Muscle layer of duodenum (tissue), 2 donors: ENCODE data around the gene SPIRE1.

ENCODE experiments used
- H3K27ac ChIP-seq: one replicate; pipeline ENCODE4 v1.7.0; 2013; ENCODE audit warnings: mild to moderate bottlenecking, low read length
- H3K27me3 ChIP-seq: one replicate; pipeline ENCODE4 v1.7.0; 2013; ENCODE audit warnings: low read depth, mild to moderate bottlenecking, control low read depth, low read length
- H3K36me3 ChIP-seq, 2 donors: one replicate each; pipeline ENCODE4 v1.7.0; 2013; ENCODE audit warnings: low read length in 2 of 2, control low read depth in 1 of 2, mild to moderate bottlenecking in 1 of 2; ENCODE audit not compliant: insufficient read depth in 2 of 2, control insufficient read depth in 1 of 2
- H3K4me1 ChIP-seq, 2 donors: one replicate each; pipeline ENCODE4 v1.7.0; 2013; ENCODE audit warnings: low read length in 2 of 2, mild to moderate bottlenecking in 2 of 2, control low read depth in 1 of 2, moderate library complexity in 1 of 2; ENCODE audit not compliant: insufficient read depth in 2 of 2, control insufficient read depth in 1 of 2
- H3K4me3 ChIP-seq, 2 donors: one replicate each; pipeline ENCODE4 v1.7.0; 2013; ENCODE audit warnings: low read length in 2 of 2, low read depth in 1 of 2, mild to moderate bottlenecking in 1 of 2
- H3K9me3 ChIP-seq, 2 donors: one replicate each; pipeline ENCODE4 v1.7.0; 2013; ENCODE audit warnings: low read length in 2 of 2, control low read depth in 1 of 2, mild to moderate bottlenecking in 1 of 2; ENCODE audit not compliant: control insufficient read depth in 1 of 2
- donor health status: healthy.

Gene SPIRE1

DNA sequence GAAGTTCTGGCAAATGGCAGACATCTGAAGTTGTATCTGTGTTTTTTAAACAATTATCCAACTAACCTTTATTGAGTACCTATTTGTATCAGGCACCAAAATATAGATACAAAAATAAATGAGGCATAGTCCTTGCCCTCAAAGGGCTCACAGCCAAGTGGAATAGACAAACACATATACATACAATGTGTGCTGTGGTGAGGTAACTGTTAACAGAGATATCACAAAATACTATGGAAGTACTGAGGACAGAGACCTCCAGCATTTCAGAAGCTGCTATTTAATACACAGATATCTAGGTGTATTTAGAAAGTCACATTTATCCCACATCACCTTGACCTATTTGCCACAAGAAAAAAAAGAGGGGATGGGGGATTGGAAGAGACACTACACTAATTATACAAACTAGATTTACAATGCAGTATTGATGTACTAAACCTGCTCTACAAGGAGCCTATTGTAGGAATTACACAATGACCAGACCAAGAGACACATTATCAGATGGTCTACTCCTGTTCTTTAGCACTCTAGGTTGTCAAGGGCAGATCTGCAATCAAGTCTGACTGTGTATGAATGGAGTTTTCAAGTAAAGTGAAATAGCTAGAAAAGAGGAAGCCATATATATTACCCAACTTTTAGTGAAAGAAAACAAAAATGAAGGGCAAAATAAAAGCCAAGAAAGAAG is 62.2 kb downstream of the SPIRE1 start:
- Histone ChIP-seq H3K27me3 (no peaks in the 10 kb centered on the region), H3K36me3 (no peaks in the 10 kb centered on the region), H3K27ac (no peak overlapping the region), H3K4me1 (no peaks in the 10 kb centered on the region), H3K9me3 (no peaks in the 10 kb centered on the region), H3K4me3 (no peak overlapping the region)

DNA sequence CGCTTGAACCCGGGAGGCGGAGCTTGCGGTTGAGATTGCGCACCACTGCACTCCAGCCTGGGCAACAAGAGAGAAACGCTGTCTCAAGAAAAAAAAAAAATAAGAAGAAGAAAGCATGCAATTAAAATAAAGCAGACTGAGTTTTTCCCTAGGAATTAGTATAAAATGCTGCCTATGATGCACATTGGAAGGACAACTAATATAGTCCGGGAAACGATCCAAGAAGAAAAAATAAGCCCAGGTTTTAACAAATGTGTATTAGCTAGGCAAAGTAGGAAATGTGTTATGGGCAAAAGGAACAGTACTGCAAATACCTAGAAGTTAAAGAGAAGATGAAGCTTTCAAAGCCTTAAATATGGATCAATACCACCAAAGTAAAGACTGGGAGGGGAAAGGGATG is 64.0 kb downstream of the SPIRE1 start:
- Histone ChIP-seq H3K27ac (no peak overlapping the region), H3K9me3 (no peaks in the 10 kb centered on the region), H3K27me3 (no peaks in the 10 kb centered on the region), H3K4me1 (no peaks in the 10 kb centered on the region), H3K4me3 (no peak overlapping the region), H3K36me3 (no peaks in the 10 kb centered on the region)

DNA sequence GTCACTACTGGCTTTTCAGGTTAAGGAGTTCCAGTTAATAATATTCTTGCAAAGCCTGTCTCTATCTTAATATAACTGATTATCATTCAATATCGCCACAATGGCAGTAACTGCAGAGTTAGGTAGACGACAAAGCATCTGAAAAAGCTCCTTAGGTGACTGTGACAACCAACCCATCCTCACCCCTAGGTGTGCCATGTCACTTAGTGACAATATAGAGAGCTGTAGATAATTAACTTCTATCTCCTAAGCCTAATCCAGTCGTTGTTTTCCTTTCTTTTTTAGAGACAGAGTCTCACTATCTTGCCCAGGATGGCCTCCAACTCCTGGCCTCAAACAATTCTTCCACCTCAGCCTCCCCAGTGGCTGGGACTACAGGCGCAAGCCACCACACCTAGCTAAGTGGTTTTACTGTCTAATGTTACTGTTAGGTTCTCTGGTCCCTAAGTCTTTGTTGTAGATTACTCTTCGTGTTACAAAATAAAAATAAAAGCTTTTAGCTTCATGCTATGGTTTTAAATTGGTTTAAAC is 65.2 kb downstream of the SPIRE1 start:
- Histone ChIP-seq H3K4me3 (no peak overlapping the region), H3K27me3 (no peaks in the 10 kb centered on the region), H3K36me3 (no peaks in the 10 kb centered on the region), H3K9me3 (no peaks in the 10 kb centered on the region), H3K27ac (no peak overlapping the region), H3K4me1 (no peaks in the 10 kb centered on the region)

DNA sequence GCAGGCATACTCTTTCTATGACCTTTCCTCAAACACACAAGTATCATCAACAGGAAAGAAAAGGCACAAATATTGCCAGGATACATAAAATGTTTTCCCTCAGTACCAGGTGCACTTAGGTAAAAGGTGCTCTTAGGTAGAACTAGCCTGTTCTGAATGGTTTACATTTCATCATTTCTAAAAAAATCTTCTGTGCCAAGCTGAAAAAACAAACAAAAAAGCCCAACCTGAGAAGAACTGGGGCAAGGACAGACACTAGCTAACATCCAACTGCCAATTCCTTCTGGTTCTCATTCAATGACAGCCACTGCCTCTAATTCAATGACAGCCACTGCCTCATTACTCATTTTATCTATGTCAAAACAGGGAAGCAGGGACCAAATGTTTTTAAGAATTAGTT is 68.5 kb downstream of the SPIRE1 start:
- Histone ChIP-seq H3K4me3 (no peak overlapping the region), H3K9me3 (no peaks in the 10 kb centered on the region), H3K4me1 (no peaks in the 10 kb centered on the region), H3K36me3 (no peaks in the 10 kb centered on the region), H3K27ac (no peak overlapping the region), H3K27me3 (no peaks in the 10 kb centered on the region)

DNA sequence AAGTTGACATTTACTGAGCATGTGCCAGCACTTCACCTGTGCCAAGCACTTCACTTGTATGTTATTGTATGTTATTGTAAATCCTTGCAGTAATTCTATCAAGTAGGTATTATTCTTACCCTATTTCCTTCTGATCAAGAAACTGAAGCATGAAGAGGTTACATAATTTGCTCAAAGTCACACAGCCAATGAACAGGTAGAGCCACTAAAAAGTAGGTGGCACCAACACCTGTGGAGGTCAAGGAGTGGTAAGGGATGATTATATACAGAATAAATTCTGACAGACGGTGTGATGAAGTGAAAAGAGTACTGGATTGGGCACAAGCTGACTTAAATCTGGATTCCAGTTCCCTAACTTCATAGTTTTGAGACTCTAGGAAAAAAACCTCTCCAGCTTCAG is 71.0 kb downstream of the SPIRE1 start:
- Histone ChIP-seq H3K4me1 (no peaks in the 10 kb centered on the region), H3K27ac (no peak overlapping the region), H3K4me3 (no peak overlapping the region), H3K27me3 (no peaks in the 10 kb centered on the region), H3K9me3 (no peaks in the 10 kb centered on the region), H3K36me3 (no peaks in the 10 kb centered on the region)

DNA sequence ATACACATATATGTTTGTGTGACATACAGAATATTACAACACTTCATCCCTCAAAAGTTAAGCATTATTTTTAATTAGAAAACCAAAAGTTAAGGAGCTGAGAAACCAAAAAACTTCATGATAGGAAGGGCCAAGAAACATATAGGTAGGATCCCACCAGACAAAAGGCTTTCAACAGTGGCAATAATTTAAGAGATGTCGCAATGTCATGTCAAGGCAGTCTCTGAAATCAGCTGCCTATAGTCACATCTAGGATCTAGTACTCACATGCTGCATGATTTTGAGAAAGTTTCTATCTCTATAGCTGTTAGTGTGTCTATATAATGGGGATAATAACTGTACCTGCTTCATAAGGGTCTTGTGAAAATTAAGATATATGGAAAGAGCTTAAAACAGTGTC is 72.7 kb downstream of the SPIRE1 start:
- Histone ChIP-seq H3K27me3 (no peaks in the 10 kb centered on the region), H3K36me3 (no peaks in the 10 kb centered on the region), H3K9me3 (no peaks in the 10 kb centered on the region), H3K27ac (no peak overlapping the region), H3K4me3 (no peak overlapping the region), H3K4me1 (no peaks in the 10 kb centered on the region)

DNA sequence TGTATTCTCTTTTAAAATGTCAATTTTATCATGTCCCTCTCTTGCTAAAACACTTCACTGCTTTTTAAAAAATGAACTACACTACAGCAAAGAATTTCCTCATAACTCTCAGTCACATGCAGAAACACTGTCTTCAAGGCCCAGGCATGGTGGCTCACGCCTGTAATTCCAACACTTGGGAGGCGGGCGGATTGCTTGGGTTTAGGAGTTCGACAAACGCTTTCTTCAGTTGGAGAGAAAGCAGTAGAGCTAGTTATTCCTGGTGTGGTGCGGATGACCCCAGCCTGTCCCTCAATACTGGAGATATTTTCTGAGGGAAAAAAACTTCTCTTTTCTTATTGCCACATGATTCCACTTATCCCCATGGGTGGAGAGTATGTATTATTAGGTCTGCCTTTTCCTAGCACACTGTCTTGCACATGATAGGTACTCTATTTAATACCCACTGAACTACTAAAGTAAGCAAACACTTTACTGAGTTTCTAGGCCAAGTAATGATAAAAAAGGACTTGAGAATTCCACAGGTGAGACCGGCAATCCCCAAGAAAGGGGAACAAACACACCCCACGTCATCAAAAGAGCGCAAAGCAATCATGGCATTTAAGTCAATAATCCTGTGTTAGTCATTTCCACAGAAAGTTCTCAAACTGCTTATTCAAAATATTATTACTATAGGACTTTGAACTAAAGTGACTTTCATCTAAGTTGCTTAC is 77.1 kb downstream of the SPIRE1 start:
- Histone ChIP-seq H3K36me3 (no peaks in the 10 kb centered on the region), H3K9me3 (peaks cover 0 to 3% of the 10 kb centered on the region in 2 donors), H3K4me1 (no peaks in the 10 kb centered on the region), H3K4me3 (no peak overlapping the region), H3K27me3 (no peaks in the 10 kb centered on the region), H3K27ac (no peak overlapping the region)

DNA sequence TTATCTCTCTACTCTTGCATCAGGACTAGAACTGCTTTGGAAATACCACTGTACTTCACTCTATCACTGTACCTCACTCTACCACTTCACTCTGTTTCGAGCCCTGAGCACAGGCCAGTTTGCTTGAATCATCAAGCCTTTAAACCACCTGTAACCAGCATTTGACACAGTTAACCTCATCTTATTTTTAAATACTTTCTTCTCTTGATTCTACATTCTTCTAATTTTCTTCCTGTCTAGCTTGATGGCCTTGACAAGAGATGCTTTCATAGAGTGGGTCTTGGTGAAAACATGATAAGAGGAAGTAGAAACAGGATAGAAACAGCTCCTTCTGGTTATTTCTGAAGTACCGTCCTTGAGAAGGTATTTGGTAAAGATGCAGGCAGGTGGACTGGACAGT is 78.1 kb downstream of the SPIRE1 start:
- Histone ChIP-seq H3K27me3 (no peaks in the 10 kb centered on the region), H3K4me1 (no peaks in the 10 kb centered on the region), H3K9me3 (peaks cover 0 to 3% of the 10 kb centered on the region in 2 donors), H3K36me3 (no peaks in the 10 kb centered on the region), H3K4me3 (no peak overlapping the region), H3K27ac (no peak overlapping the region)

DNA sequence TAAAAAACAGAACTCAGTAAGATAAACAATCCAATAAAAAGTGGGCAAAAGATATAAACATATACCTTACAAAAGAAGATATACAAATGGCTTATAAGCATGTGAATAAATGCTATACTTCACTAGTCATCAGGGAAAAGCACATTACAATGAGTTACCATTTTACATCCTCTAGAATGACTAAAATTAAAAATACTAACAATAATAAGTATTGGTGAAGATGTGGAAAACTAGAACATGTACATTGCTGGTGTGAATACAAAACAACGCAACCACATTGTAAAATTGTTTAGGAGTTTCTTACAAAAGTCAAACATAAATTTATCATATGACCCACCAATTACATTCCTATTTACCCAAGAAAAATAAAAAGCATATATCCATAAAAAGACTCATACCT is 80.1 kb downstream of the SPIRE1 start:
- Histone ChIP-seq H3K4me1 (no peaks in the 10 kb centered on the region), H3K36me3 (no peaks in the 10 kb centered on the region), H3K4me3 (no peak overlapping the region), H3K27me3 (no peaks in the 10 kb centered on the region), H3K27ac (no peak overlapping the region), H3K9me3 (peaks cover 0 to 3% of the 10 kb centered on the region in 2 donors)

DNA sequence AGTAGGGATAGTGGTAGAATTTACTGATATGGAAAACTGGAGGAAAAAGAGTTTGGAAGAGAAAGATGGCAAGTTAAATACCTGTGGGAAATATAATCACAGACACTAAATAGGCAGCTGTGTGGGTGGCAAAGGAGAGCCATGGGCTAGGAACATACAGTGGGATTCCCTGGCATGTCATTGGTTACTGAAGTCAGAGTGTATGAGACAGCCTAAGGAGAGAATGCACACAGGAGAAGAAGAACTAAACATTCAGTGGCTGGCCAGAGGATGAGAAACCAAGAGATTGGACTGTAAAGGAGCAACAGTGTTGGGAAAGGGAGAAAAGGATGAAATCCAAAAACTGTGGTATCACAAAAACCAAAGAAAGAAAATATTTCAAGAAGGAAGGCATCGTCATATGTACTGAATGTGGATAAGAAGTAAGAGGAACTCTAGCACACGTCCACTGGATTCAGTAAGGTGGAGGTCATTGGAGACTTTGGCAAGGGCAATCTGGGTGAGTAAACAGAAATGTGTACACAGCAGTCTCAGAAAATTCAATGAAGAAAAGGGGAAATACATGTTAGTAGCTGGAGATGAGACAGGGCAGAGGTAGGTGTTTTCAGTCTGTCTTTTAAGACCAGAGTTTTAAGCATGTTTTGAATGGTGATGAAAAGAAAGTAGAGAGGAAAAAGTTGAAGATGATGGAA is 83.3 kb downstream of the SPIRE1 start:
- Histone ChIP-seq H3K4me1 (no peaks in the 10 kb centered on the region), H3K36me3 (no peaks in the 10 kb centered on the region), H3K9me3 (peaks cover 0 to 3% of the 10 kb centered on the region in 2 donors), H3K4me3 (no peak overlapping the region), H3K27ac (no peak overlapping the region), H3K27me3 (no peaks in the 10 kb centered on the region)

DNA sequence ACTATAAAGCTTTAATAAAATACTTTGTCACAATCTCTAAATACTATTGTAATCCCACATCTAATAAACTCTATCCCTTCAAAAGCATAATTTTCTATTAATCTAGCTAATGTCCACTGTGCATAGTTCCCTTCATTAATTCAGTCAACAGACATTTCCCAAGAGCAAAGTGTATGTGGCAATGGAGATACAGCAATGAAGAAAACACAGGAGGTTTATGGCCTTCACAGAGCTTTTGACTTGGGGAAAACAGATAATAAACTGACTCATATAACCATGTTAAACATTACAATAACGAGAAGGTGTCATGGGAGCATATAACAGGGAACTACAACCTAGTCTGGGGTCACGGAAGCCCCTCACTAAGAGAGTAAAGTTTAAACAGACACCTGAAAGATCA is 86.3 kb downstream of the SPIRE1 start:
- Histone ChIP-seq H3K36me3 (no peaks in the 10 kb centered on the region), H3K4me3 (no peak overlapping the region), H3K4me1 (no peaks in the 10 kb centered on the region), H3K27me3 (no peaks in the 10 kb centered on the region), H3K27ac (no peak overlapping the region), H3K9me3 (no peaks in the 10 kb centered on the region)
